ENCODE measurements around the gene DCC. TPM values are rescaled to one million over a fixed set of nuclear protein-coding genes. Genes with fewer than 3 reads are reported as not detected.

Gene DCC
- polyA plus RNA-seq, 1 donor: 0.58 TPM

DNA sequence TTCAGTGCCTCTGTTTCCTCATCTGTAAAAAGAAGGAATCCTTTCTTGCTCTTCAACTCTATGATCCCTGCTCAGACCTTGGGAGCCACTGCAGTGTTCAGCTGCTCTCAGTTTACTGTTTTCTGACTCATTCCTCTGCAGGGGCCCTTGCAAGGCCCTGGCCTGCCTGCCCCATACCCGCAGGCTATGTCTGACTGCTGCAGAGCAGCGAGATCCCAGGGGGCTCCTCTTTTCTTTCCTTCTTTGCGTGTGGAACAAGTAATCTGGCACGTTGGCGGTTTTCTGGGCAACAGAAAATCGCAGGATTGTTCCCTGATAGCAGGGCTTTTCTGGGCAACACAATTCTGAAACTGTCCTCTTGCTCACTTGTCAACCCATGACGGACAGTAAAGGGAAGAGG lies 376.0 kb downstream of the DCC start:
- Histone ChIP-seq H3K27me3 (ENCODE audit: control insufficient read depth, insufficient read depth, low read length) (no peaks in the 10 kb centered on the region), H3K4me3 (ENCODE audit: low read length) (no peak overlapping the region), H3K36me3 (ENCODE audit: control insufficient read depth, insufficient read depth, low read length) (no peaks in the 10 kb centered on the region), H3K27ac (ENCODE audit: low read length) (no peak overlapping the region), H3K4me1 (ENCODE audit: control insufficient read depth, insufficient read depth, low read length) (peaks cover 18% of the 10 kb centered on the region), H3K9me3 (ENCODE audit: control insufficient read depth, low read depth, low read length) (no peaks in the 10 kb centered on the region)
- WGBS (ENCODE audit: insufficient coverage, low lambda C conversion rate): no CpG with 5 or more reads among the region's 7 CpGs
- no peak for DNase-seq

DNA sequence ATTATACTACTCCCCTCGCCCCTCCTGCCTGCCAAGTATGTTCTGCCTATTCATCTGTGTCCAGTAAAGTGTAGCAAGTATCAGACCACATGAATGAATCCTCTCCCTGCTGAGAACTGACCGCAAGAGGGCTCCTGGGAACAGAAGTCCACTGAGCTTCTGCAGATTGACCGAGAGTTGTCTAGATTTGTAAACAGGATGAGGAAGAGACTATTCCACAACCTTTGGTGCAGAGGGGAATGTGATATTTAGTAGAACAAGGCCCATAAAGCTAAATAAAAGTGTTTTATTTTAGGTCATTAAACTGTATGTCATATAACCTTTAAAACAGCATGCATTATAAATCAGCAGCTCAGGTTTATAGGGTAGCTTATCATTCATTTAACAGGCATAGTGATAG lies 377.0 kb downstream of the DCC start:
- Histone ChIP-seq H3K27ac (ENCODE audit: low read length) (no peak overlapping the region), H3K9me3 (ENCODE audit: control insufficient read depth, low read depth, low read length) (no peaks in the 10 kb centered on the region)
- no CpG with 5 or more reads among the region's 3 CpGs for WGBS (ENCODE audit: insufficient coverage, low lambda C conversion rate)

DNA sequence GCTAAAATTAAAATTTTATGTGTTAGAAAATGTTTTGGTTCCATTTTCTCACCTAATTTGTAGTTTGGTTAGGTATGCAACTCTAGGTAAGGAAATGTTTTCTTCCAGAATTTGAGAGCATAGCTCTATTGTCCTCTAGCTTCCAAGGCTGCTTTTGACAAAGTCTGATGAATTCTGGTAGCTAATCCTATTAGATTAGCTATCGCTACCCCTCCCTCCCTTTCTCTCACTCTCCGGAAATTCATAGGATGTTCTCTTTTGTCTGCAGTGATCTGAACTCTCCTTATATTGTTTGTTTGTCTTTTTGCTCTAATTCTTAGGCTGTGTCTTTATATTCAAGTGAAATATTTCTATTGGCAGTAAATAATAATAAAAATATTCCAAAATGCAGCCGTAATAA lies 382.9 kb downstream of the DCC start:
- no peak for DNase-seq
- WGBS (ENCODE audit: insufficient coverage, low lambda C conversion rate): 90% methylated on average over 2 of the region's 3 CpGs
- Histone ChIP-seq H3K4me1 (ENCODE audit: control insufficient read depth, insufficient read depth, low read length) (peaks cover 3% of the 10 kb centered on the region), H3K27me3 (ENCODE audit: control insufficient read depth, insufficient read depth, low read length) (no peaks in the 10 kb centered on the region), H3K36me3 (ENCODE audit: control insufficient read depth, insufficient read depth, low read length) (no peaks in the 10 kb centered on the region), H3K27ac (ENCODE audit: low read length) (no peak overlapping the region), H3K9me3 (ENCODE audit: control insufficient read depth, low read depth, low read length) (no peaks in the 10 kb centered on the region), H3K4me3 (ENCODE audit: low read length) (no peak overlapping the region)

More for the DNA sequence above, 377.0 kb downstream of the DCC start:
- DNase-seq: peak; percentile 64 to 67
- no peaks in the 10 kb centered on the region for H3K36me3 ChIP-seq (ENCODE audit: control insufficient read depth, insufficient read depth, low read length)
- no peak overlapping the region for H3K4me3 ChIP-seq (ENCODE audit: low read length)
- no peaks in the 10 kb centered on the region for H3K27me3 ChIP-seq (ENCODE audit: control insufficient read depth, insufficient read depth, low read length)
- peaks cover 18% of the 10 kb centered on the region for H3K4me1 ChIP-seq (ENCODE audit: control insufficient read depth, insufficient read depth, low read length)

DNA sequence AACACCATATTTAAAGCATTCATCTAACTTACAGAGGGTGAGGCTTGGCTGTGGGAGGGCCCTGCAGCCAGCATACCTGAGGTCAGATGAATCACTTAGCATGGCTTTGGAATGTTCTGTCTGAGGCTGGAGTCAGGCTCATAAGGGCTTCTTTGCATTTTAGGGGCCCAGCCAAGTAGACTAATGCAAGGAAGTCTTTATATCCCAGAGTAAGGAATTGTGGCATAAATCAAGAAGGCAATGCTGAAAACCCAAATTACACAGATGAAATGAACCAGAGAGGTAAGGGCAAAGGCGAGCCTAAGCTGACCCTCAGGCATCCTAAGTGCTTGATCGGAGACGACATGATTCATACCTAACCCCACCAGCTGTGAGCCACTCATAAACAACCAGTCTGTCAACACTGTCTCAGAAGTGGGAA lies 383.6 kb downstream of the DCC start:
- no peak for DNase-seq
- Histone ChIP-seq H3K4me1 (ENCODE audit: control insufficient read depth, insufficient read depth, low read length) (peaks cover 3% of the 10 kb centered on the region), H3K4me3 (ENCODE audit: low read length) (no peak overlapping the region), H3K36me3 (ENCODE audit: control insufficient read depth, insufficient read depth, low read length) (no peaks in the 10 kb centered on the region), H3K27ac (ENCODE audit: low read length) (no peak overlapping the region), H3K27me3 (ENCODE audit: control insufficient read depth, insufficient read depth, low read length) (no peaks in the 10 kb centered on the region), H3K9me3 (ENCODE audit: control insufficient read depth, low read depth, low read length) (no peaks in the 10 kb centered on the region)
- WGBS (ENCODE audit: insufficient coverage, low lambda C conversion rate): no CpG with 5 or more reads among the region's 3 CpGs

DNA sequence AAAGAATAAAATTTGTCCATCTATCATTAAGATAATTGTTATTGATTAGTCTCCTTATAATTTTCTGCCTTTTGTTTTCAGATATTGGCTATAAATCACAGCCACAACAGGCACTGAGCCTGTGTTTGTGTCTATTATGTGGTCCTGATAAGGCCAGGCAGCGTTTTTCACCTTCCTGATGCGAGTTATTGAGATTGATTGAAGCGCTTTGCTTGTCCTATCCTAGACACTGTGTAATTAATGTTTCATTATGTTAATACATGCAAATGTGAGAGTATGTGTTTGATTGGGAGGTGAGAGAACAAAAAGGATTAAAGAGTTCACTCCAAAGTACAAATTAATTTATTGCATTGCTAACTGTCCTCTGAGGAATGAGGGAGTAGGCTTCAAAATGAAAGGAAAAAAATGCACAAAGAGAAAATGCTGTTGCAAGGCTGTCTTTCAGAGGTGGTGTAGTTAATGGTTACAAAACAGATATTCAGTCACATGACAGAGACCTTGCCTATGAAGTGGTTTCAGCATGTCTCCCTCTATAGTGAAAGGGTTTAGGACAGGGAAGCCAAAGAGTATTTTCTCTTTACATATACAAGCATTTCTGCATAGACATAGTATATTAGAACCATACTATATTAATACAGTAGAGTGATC lies 391.1 kb downstream of the DCC start:
- peak; percentile 66 to 86 for DNase-seq
- WGBS (ENCODE audit: insufficient coverage, low lambda C conversion rate): no CpG with 5 or more reads among the region's 3 CpGs

DNA sequence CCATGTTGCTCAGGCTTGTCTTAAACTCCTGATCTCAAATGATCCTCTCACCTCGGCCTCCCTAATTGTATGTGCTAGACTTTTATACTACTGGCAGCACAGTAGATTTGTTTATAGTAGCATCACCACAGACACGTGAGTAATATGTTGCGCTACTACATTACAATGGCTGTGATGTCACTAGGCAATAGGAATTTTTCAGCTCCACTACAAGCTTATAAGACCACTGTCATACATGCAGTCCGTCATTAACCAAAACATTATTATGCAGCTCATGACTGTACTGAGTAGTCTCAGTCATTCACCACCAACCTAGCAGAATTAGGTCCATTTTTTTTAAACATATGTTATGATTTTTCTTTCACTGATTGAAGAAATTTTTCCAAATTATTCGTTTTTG lies 398.9 kb downstream of the DCC start:
- H3K4me3 ChIP-seq (ENCODE audit: low read length): no peak overlapping the region
- DNase-seq: no peak
- H3K9me3 ChIP-seq (ENCODE audit: control insufficient read depth, low read depth, low read length): no peaks in the 10 kb centered on the region
- no peak overlapping the region for H3K27ac ChIP-seq (ENCODE audit: low read length)
- no peaks in the 10 kb centered on the region for H3K4me1 ChIP-seq (ENCODE audit: control insufficient read depth, insufficient read depth, low read length)
- no peaks in the 10 kb centered on the region for H3K36me3 ChIP-seq (ENCODE audit: control insufficient read depth, insufficient read depth, low read length)
- H3K27me3 ChIP-seq (ENCODE audit: control insufficient read depth, insufficient read depth, low read length): no peaks in the 10 kb centered on the region
- 88% methylated on average over 1 of the region's 5 CpGs for whole genome bisulfite sequencing (ENCODE audit: insufficient coverage, low lambda C conversion rate)

More for the DNA sequence above, 391.1 kb downstream of the DCC start:
- no peak overlapping the region for H3K4me3 ChIP-seq (ENCODE audit: low read length)
- peak overlapping the region; percentile 65 for H3K27ac ChIP-seq (ENCODE audit: low read length)
- no peaks in the 10 kb centered on the region for H3K36me3 ChIP-seq (ENCODE audit: control insufficient read depth, insufficient read depth, low read length)
- peaks cover 9% of the 10 kb centered on the region for H3K4me1 ChIP-seq (ENCODE audit: control insufficient read depth, insufficient read depth, low read length)
- H3K27me3 ChIP-seq (ENCODE audit: control insufficient read depth, insufficient read depth, low read length): no peaks in the 10 kb centered on the region
- no peaks in the 10 kb centered on the region for H3K9me3 ChIP-seq (ENCODE audit: control insufficient read depth, low read depth, low read length)

DNA sequence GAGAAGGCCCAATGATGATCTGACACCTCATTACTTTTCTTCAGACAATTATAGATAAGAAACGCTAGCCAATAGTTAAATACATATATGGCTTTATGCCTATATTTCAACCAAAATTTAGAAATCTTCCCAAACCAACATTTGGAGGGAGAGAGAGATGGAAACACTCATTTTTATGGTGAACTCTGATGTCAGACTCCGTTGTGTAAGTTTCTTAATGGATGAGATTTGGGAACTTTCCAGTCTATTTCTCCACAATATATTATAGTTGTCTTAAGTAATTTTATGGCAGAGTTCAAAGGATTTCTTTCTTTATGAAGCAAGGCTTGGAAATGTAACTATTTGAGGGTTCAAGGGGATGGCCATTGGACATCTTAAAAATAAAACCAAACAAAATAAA lies 407.0 kb downstream of the DCC start:
- H3K27ac ChIP-seq (ENCODE audit: low read length): no peak overlapping the region
- H3K4me3 ChIP-seq (ENCODE audit: low read length): no peak overlapping the region
- no peaks in the 10 kb centered on the region for H3K27me3 ChIP-seq (ENCODE audit: control insufficient read depth, insufficient read depth, low read length)
- no peak for DNase-seq
- no CpG with 5 or more reads among the region's 2 CpGs for WGBS (ENCODE audit: insufficient coverage, low lambda C conversion rate)
- H3K36me3 ChIP-seq (ENCODE audit: control insufficient read depth, insufficient read depth, low read length): no peaks in the 10 kb centered on the region
- peaks cover 5% of the 10 kb centered on the region for H3K9me3 ChIP-seq (ENCODE audit: control insufficient read depth, low read depth, low read length)
- H3K4me1 ChIP-seq (ENCODE audit: control insufficient read depth, insufficient read depth, low read length): no peaks in the 10 kb centered on the region

DNA sequence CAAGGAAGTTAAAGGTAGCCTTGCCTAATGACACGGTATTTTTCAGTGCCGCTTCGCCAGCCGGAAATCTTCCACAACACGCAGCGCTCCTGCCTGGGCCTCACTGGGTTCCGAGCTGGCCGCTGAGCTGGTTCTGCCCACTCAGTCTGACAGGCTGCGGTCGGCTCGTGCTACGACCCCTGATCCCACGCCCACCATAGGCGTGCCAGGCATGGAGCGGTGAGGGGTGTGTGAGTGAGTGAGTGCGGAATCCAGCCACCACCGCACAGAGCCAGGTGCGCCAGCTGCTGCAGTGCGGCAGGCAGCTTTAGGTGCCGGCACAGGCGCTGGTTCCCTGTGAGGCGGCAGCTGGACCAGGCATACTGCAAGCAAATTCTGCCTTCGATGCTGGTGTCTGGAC lies 407.9 kb downstream of the DCC start:
- H3K4me3 ChIP-seq (ENCODE audit: low read length): no peak overlapping the region
- no peaks in the 10 kb centered on the region for H3K36me3 ChIP-seq (ENCODE audit: control insufficient read depth, insufficient read depth, low read length)
- H3K27ac ChIP-seq (ENCODE audit: low read length): no peak overlapping the region
- DNase-seq: no peak
- H3K9me3 ChIP-seq (ENCODE audit: control insufficient read depth, low read depth, low read length): peaks cover 5% of the 10 kb centered on the region
- H3K27me3 ChIP-seq (ENCODE audit: control insufficient read depth, insufficient read depth, low read length): no peaks in the 10 kb centered on the region
- no CpG with 5 or more reads among the region's 23 CpGs for WGBS (ENCODE audit: insufficient coverage, low lambda C conversion rate)
- H3K4me1 ChIP-seq (ENCODE audit: control insufficient read depth, insufficient read depth, low read length): no peaks in the 10 kb centered on the region

DNA sequence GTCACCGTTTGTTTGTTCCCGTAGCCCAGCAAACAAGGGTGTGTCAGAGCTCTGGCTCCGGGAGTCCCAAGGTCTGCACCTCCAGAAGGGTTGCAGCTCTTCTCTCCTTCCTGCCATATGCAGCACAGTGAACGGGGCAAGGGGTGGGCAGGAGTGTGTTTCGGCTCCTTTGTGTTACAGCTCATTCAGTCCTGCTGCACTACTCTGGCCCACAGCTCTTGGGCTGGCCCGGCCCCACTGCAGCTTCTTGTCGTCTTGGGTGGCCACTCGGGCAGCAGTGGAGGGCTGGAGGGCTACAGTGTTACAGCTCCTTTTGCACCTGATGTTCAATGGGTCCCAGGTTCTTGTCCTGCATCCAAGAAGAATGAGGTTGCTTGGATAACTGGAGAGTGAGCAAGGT lies 408.3 kb downstream of the DCC start:
- H3K9me3 ChIP-seq (ENCODE audit: control insufficient read depth, low read depth, low read length): peaks cover 5% of the 10 kb centered on the region
- DNase-seq: no peak
- no peaks in the 10 kb centered on the region for H3K27me3 ChIP-seq (ENCODE audit: control insufficient read depth, insufficient read depth, low read length)
- H3K4me3 ChIP-seq (ENCODE audit: low read length): no peak overlapping the region
- no CpG with 5 or more reads among the region's 8 CpGs for WGBS (ENCODE audit: insufficient coverage, low lambda C conversion rate)
- no peaks in the 10 kb centered on the region for H3K36me3 ChIP-seq (ENCODE audit: control insufficient read depth, insufficient read depth, low read length)
- H3K4me1 ChIP-seq (ENCODE audit: control insufficient read depth, insufficient read depth, low read length): no peaks in the 10 kb centered on the region
- no peak overlapping the region for H3K27ac ChIP-seq (ENCODE audit: low read length)

DNA sequence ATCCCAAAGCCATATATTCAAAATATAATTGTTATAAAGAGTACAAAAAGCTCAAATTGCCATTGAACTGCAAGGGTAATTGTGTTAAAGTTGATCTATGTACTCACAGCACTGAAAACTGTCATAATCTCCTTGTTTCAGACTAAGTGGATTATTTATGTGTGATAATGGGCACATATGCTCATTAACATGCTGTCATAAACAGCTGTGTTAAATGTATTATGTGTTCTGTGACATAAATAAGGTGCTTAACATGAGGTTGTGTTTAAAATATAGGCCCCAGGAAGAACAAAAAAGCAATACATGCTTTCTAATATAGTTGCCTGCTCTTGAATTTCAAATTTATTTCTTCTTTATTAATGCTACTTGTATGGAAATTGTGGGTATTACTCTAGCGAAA lies 409.5 kb downstream of the DCC start:
- H3K9me3 ChIP-seq (ENCODE audit: control insufficient read depth, low read depth, low read length): peaks cover 5% of the 10 kb centered on the region
- H3K4me1 ChIP-seq (ENCODE audit: control insufficient read depth, insufficient read depth, low read length): no peaks in the 10 kb centered on the region
- H3K27me3 ChIP-seq (ENCODE audit: control insufficient read depth, insufficient read depth, low read length): no peaks in the 10 kb centered on the region
- no peak overlapping the region for H3K27ac ChIP-seq (ENCODE audit: low read length)
- WGBS (ENCODE audit: insufficient coverage, low lambda C conversion rate): no CpG with 5 or more reads among the region's 1 CpG
- no peak overlapping the region for H3K4me3 ChIP-seq (ENCODE audit: low read length)
- no peaks in the 10 kb centered on the region for H3K36me3 ChIP-seq (ENCODE audit: control insufficient read depth, insufficient read depth, low read length)
- no peak for DNase-seq

DNA sequence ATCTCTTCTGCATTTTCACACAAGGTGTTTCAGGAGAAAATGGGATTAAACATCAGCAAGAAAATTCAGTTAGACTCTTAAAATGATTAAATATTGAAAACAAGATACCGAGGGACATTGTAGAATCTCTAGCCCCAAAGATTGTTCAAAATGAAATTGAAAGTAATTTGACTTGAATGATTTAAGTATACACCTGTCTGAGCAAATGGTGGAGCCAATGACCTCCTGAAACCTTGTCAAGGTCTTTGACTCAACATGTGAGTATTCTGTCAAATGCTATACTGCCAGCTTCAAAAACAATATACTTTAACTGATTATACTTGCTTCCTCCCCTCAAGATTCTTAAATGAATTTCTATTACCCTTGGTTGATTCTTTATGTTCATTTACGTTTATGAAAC lies 411.0 kb downstream of the DCC start:
- no peak for DNase-seq
- Histone ChIP-seq H3K4me1 (ENCODE audit: control insufficient read depth, insufficient read depth, low read length) (no peaks in the 10 kb centered on the region), H3K27ac (ENCODE audit: low read length) (no peak overlapping the region), H3K27me3 (ENCODE audit: control insufficient read depth, insufficient read depth, low read length) (no peaks in the 10 kb centered on the region), H3K4me3 (ENCODE audit: low read length) (no peak overlapping the region), H3K36me3 (ENCODE audit: control insufficient read depth, insufficient read depth, low read length) (no peaks in the 10 kb centered on the region), H3K9me3 (ENCODE audit: control insufficient read depth, low read depth, low read length) (peaks cover 5% of the 10 kb centered on the region)
- WGBS (ENCODE audit: insufficient coverage, low lambda C conversion rate): 86% methylated on average over 1 of the region's 2 CpGs
